Measurements from ENCODE around the gene MYCN.

MYCN gene

DNA sequence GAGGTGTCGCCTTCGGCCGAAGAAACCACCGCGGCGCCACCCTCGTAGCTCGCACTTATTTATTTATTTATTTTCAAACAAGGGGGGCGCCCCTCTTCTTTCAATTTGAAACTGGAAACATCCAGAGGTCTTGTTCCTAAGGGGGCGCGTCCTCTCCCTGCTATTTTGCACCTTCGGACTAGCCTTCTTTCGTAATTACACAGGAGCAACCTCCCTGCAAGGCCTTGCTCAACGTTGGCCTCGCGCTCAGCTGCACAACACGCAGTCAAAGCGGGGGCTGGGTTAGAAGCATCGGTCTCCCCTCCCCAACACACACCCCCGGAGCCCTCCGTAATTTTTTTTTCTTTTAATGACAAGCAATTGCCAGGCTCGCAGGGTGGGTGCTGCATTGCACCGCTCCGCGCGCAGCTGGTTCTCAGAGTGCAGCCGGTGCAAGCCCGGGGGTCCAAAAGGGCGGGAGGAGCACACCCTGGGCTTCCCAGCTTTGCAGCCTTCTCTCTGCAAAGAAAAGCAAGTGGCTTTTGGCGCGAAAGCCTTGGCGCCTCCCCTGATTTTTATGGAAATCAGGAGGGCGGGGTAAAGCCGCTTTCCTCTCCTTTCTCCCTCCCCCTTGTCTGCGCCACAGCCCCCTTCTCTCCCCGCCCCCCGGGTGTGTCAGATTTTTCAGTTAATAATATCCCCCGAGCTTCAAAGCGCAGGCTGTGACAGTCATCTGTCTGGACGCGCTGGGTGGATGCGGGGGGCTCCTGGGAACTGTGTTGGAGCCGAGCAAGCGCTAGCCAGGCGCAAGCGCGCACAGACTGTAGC lies at the start of gene MYCN:
MYCN (plus strand) TSS at position 697 of the 807 bp plus-strand sequence. CDS start 1,515 bp downstream, outside the sequence.
- peak; percentile 91 for DNase-seq
- peak within 1 kb of the TSS; percentile 85 for H2AFZ ChIP-seq (ENCODE audit: low read length)
- no peaks in the 10 kb centered on the region for H4K20me1 ChIP-seq (ENCODE audit: insufficient read depth, low read length)
- 0 out of 2 replicates have a peak, but pooled peaks cover 4% of the 10 kb centered on the region for H3K4me1 ChIP-seq (ENCODE audit: low read length)
- H3K27ac ChIP-seq (ENCODE audit: low read length), result peak within 1 kb of the TSS; percentile 45; the same call in 1 of the 2 replicates
- peak within 1 kb of the TSS; percentile 57 for H3K9ac ChIP-seq (ENCODE audit: low read length)
- H3K9me2 ChIP-seq (replicated peaks; ENCODE audit: insufficient read depth, low read length), result no peaks in the 10 kb centered on the region
- H3F3A ChIP-seq (ENCODE audit: insufficient read depth, low read length), result 0 out of 2 replicates have a peak, but pooled peaks cover 4% of the 10 kb centered on the region
- TF ChIP-seq EZH2 (optimal IDR thresholded peaks at IDR 0.05; ENCODE audit: low read depth, low read length) (no peak), CTCF (IDR thresholded peaks at IDR 0.05; ENCODE audit: low read length) (no peak; the same call in 1 of the 2 replicates), EZH2phosphoT487 (IDR thresholded peaks at IDR 0.05; ENCODE audit: low read length) (no peak)
- no peaks in the 10 kb centered on the region for H3K27me3 ChIP-seq (replicated peaks; ENCODE audit: insufficient read depth, low read length)
- H3K4me2 ChIP-seq (ENCODE audit: low read depth, low read length), result peak within 1 kb of the TSS; percentile 82
- H3K4me3 ChIP-seq (ENCODE audit: low read length), result peak within 1 kb of the TSS; percentile 85
- no peaks in the 10 kb centered on the region for H3K9me3 ChIP-seq (replicated peaks; ENCODE audit: insufficient read depth, low read length)
- H3K36me3 ChIP-seq (replicated peaks; ENCODE audit: insufficient read depth, low read length), result no peaks in the 10 kb centered on the region
- H3K79me2 ChIP-seq (ENCODE audit: low read length), result peaks cover 18% of the 10 kb centered on the region

DNA sequence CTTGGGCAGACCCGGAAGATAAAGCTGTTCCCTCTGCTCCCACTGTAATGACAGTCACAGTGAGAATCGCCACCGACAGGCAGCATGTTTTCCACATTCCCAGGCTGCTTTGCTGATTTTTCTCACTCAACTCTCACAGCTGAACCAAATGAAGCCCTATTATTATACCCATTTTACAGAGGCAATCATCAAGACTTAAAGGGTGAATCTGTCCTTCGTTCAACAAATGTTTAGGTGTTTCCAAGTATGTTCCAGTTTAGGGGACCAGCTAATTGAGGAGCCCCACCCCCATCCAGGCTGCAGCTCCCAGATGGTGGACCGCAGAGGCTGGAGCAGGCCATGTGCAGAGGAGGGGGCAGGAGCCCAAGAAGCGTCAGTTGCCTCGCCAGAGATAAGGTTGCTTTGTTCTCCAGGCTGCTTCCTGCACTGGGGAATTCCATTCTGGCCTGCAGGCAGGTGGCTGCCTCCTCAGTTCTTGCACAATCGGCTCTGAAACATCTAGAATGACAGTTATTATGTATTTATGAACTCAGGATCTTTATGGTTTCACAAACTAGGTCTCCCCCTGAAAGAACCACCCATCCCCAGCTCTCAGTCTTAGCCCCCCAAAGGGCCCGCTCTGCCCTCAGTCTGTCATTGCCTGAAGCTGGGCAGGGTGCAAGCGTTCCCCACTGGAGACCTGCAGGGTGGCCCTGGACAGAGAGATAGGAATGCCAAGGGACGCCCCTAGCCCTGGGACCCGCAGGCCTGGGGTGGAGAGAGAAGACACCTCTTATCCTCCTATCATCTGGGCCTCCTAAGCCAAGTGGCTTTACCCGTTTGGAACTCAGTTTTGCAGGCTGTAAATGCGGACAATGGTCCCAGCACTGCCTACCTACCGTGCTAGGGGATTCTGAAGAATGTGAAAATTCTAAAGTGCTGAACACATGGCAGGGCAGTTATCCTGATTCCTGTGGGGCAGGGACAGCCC lies 49.1 kb upstream of the MYCN start:
- no peak overlapping the region for H3K9ac ChIP-seq (ENCODE audit: low read length)
- TF ChIP-seq EZH2phosphoT487 (IDR thresholded peaks at IDR 0.05; ENCODE audit: low read length) (no peak), CTCF (IDR thresholded peaks at IDR 0.05; ENCODE audit: low read length) (no peak), EZH2 (optimal IDR thresholded peaks at IDR 0.05; ENCODE audit: low read depth, low read length) (no peak)
- no peak overlapping the region for H3K4me2 ChIP-seq (ENCODE audit: low read depth, low read length)
- peaks cover 7% of the 10 kb centered on the region for H3K4me1 ChIP-seq (ENCODE audit: low read length)
- no peaks in the 10 kb centered on the region for H3K9me2 ChIP-seq (replicated peaks; ENCODE audit: insufficient read depth, low read length)
- H3K79me2 ChIP-seq (ENCODE audit: low read length), result no peaks in the 10 kb centered on the region
- no peak overlapping the region for H2AFZ ChIP-seq (ENCODE audit: low read length)
- H3F3A ChIP-seq (ENCODE audit: insufficient read depth, low read length), result no peaks in the 10 kb centered on the region
- H3K36me3 ChIP-seq (replicated peaks; ENCODE audit: insufficient read depth, low read length), result no peaks in the 10 kb centered on the region
- H4K20me1 ChIP-seq (ENCODE audit: insufficient read depth, low read length), result no peaks in the 10 kb centered on the region
- no peak overlapping the region for H3K4me3 ChIP-seq (ENCODE audit: low read length)
- no peak overlapping the region for H3K27ac ChIP-seq (ENCODE audit: low read length)
- H3K9me3 ChIP-seq (replicated peaks; ENCODE audit: insufficient read depth, low read length), result no peaks in the 10 kb centered on the region
- H3K27me3 ChIP-seq (replicated peaks; ENCODE audit: insufficient read depth, low read length), result no peaks in the 10 kb centered on the region
- no peak for DNase-seq

- Histone ChIP-seq H3K9ac (ENCODE audit: low read length) (no peak overlapping the region), H3F3A (ENCODE audit: insufficient read depth, low read length) (no peaks in the 10 kb centered on the region), H3K36me3 (replicated peaks; ENCODE audit: insufficient read depth, low read length) (no peaks in the 10 kb centered on the region), H3K4me3 (ENCODE audit: low read length) (no peak overlapping the region), H3K79me2 (ENCODE audit: low read length) (no peaks in the 10 kb centered on the region), H3K4me2 (ENCODE audit: low read depth, low read length) (no peak overlapping the region), H4K20me1 (ENCODE audit: insufficient read depth, low read length) (no peaks in the 10 kb centered on the region), H3K9me3 (replicated peaks; ENCODE audit: insufficient read depth, low read length) (no peaks in the 10 kb centered on the region), H3K9me2 (replicated peaks; ENCODE audit: insufficient read depth, low read length) (no peaks in the 10 kb centered on the region), H3K4me1 (ENCODE audit: low read length) (peaks cover 7% of the 10 kb centered on the region), H3K27me3 (replicated peaks; ENCODE audit: insufficient read depth, low read length) (no peaks in the 10 kb centered on the region), H2AFZ (ENCODE audit: low read length) (no peak overlapping the region), H3K27ac (ENCODE audit: low read length) (no peak overlapping the region)
- DNase-seq, result no peak
- TF ChIP-seq EZH2phosphoT487 (IDR thresholded peaks at IDR 0.05; ENCODE audit: low read length) (no peak), EZH2 (optimal IDR thresholded peaks at IDR 0.05; ENCODE audit: low read depth, low read length) (no peak), CTCF (IDR thresholded peaks at IDR 0.05; ENCODE audit: low read length) (no peak)
These were observed 48.0 kb upstream of the MYCN start for GRCh38 chr2:15892151-15892880.
